ENCODE results near the gene ZNF654. TPM values are rescaled to one million over a fixed set of nuclear protein-coding genes. Genes with fewer than 3 reads are reported as not detected.

Gene ZNF654
- total and polyA plus RNA-seq, 9 of the 15 experiments (the other 6 are each of a cell fraction or from before 2014, with no cell fraction given), result 2.4 to 8.6 (median 5.1) TPM

DNA sequence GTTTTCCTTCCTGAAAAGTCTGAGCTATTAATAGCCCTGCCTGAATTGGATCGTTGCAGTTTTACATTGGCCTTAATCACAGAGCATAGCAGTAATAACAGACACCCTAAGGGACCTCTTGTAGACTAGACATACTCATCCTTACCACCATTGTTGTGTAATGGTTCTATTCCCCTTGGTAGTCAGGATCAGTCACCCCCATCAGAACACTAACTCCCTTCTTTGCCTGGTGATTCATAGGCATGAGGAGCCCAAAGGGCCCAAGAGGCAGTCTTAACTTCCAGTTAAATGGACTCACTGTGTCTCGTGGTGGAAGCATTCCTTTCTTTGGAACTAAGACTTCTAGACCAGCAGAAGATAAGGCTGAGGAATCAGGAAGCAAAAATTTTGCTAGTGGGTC is 20.5 kb upstream of the ZNF654 start:
- ChIA-PET POLR2A (no interaction called here), CTCF (ENCODE audit: low intra/inter-chr PET ratio) (no interaction called here)
- DNase-seq (ENCODE audit: extremely low read depth in 1 of 4, low spot score in 3 of 4) (no peak), FAIRE-seq (no peak), ATAC-seq (no peak)
- H3K79me2 ChIP-seq (ENCODE audit: control insufficient read depth, insufficient read depth, low read length), result no peaks in the 10 kb centered on the region
- H3K36me3 ChIP-seq (ENCODE audit: control insufficient read depth, insufficient read depth, low read length), result no peaks in the 10 kb centered on the region
- no peak overlapping the region for H3K4me2 ChIP-seq (ENCODE audit: insufficient read depth, low read length)
- 0% methylated on average over 2 of the region's 2 CpGs for WGBS (ENCODE audit: insufficient coverage, low coverage, missing lambda C conversion rate)
- BruUV-seq (replicated peaks), result no TSS peak
- no peak overlapping the region for H2AFZ ChIP-seq (ENCODE audit: low read depth, low read length)
- no peak overlapping the region for H3K4me3 ChIP-seq
- intact Hi-C loops (cut with micrococcal nuclease) (no loop called here), in situ Hi-C loops (cut with MboI) (no loop called here)
- H3K9ac ChIP-seq (ENCODE audit: insufficient read depth in 1 of 2, low read depth in 2 of 2, low read length in 2 of 2), result no peak overlapping the region
- H3K9me1 ChIP-seq (ENCODE audit: control insufficient read depth, insufficient read depth, low read length), result no peaks in the 10 kb centered on the region
- H3K4me1 ChIP-seq (replicated peaks in 1 of 2; ENCODE audit: control insufficient read depth in 2 of 2, insufficient read depth in 2 of 2, low read length in 2 of 2), result peaks cover 6 to 7% of the 10 kb centered on the region in 2 experiments; a peak in 4 of 5 replicates
- 0 out of 2 replicates have a peak, but pooled peaks cover 1% of the 10 kb centered on the region for H3K9me3 ChIP-seq (replicated peaks; ENCODE audit: control insufficient read depth, insufficient read depth, low read depth, low read length)
- H3K27ac ChIP-seq (ENCODE audit: extremely low read depth, low read depth, low read length), result no peak overlapping the region
- H3K27me3 ChIP-seq (ENCODE audit: control insufficient read depth in 2 of 2, insufficient read depth in 2 of 2, low read length in 2 of 2), result no peaks in the 10 kb centered on the region
- no peaks in the 10 kb centered on the region for H4K20me1 ChIP-seq (replicated peaks; ENCODE audit: control insufficient read depth, insufficient read depth, low read length)
- TF ChIP-seq RCOR1 (IDR thresholded peaks at IDR 0.05; ENCODE audit: borderline replicate concordance in 1 of 2, low read depth in 2 of 2, low read length in 2 of 2) (no peak), ZMIZ1 (IDR thresholded peaks at IDR 0.05; ENCODE audit: low read depth in 2 of 2, low read length in 2 of 2) (no peak), ZNF143 (CRISPR knock-in tag; IDR thresholded peaks at IDR 0.05) (no peak), MCM5 (IDR thresholded peaks at IDR 0.05; ENCODE audit: low read depth) (no peak), POLR2AphosphoS5 (IDR thresholded peaks at IDR 0.05; ENCODE audit: control insufficient read depth, insufficient read depth, low read depth, low read length) (no peak), CBX5 (IDR thresholded peaks at IDR 0.05; ENCODE audit: borderline replicate concordance, low read depth) (no peak), SP2 (IDR thresholded peaks at IDR 0.05; ENCODE audit: extremely low read depth, low read depth, low read length, poor library complexity, severe bottlenecking) (no peak), ZNF717 (CRISPR knock-in tag; IDR thresholded peaks at IDR 0.05) (no peak), KDM2B (CRISPR knock-in tag; IDR thresholded peaks at IDR 0.05) (no peak), RBM25 (IDR thresholded peaks at IDR 0.05; ENCODE audit: low read depth, low read length, severe bottlenecking) (no peak), BRCA1 (IDR thresholded peaks at IDR 0.05) (no peak), BRCA1 (CRISPR knock-in tag; IDR thresholded peaks at IDR 0.05) (no peak), CXXC5 (CRISPR knock-in tag; IDR thresholded peaks at IDR 0.05) (no peak), EHMT2 (IDR thresholded peaks at IDR 0.05) (no peak), HNRNPL (IDR thresholded peaks at IDR 0.05; ENCODE audit: low read depth, low read length) (no peak), HIVEP1 (CRISPR knock-in tag; IDR thresholded peaks at IDR 0.05) (no peak)
- TF ChIP-seq, protein P1, sequence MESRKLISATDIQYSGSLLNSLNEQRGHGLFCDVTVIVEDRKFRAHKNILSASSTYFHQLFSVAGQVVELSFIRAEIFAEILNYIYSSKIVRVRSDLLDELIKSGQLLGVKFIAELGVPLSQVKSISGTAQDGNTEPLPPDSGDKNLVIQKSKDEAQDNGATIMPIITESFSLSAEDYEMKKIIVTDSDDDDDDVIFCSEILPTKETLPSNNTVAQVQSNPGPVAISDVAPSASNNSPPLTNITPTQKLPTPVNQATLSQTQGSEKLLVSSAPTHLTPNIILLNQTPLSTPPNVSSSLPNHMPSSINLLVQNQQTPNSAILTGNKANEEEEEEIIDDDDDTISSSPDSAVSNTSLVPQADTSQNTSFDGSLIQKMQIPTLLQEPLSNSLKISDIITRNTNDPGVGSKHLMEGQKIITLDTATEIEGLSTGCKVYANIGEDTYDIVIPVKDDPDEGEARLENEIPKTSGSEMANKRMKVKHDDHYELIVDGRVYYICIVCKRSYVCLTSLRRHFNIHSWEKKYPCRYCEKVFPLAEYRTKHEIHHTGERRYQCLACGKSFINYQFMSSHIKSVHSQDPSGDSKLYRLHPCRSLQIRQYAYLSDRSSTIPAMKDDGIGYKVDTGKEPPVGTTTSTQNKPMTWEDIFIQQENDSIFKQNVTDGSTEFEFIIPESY (CRISPR knock-in tag; IDR thresholded peaks at IDR 0.05), result no peak
- TF ChIP-seq, protein P2, sequence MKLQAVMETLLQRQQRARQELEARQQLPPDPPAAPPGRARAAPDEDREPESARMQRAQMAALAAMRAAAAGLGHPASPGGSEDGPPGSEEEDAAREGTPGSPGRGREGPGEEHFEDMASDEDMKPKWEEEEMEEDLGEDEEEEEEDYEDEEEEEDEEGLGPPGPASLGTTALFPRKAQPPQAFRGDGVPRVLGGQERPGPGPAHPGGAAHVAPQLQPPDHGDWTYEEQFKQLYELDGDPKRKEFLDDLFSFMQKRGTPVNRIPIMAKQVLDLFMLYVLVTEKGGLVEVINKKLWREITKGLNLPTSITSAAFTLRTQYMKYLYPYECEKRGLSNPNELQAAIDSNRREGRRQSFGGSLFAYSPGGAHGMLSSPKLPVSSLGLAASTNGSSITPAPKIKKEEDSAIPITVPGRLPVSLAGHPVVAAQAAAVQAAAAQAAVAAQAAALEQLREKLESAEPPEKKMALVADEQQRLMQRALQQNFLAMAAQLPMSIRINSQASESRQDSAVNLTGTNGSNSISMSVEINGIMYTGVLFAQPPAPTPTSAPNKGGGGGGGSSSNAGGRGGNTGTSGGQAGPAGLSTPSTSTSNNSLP (IDR thresholded peaks at IDR 0.05; ENCODE audit: borderline replicate concordance, low read depth, low read length), result no peak

Data from K562 (cell line).